Neuronal stem cell (in vitro differentiated cells): ENCODE results near the gene SLC25A1.

Experiments
- DNase-seq: peaks from one replicate; pipeline ENCODE4 v3.0.0-alpha.2; 2013; ENCODE audit warnings: low spot score
- H2AFZ ChIP-seq: one replicate; pipeline ENCODE4 v1.6.1; 2013; ENCODE audit warnings: mild to moderate bottlenecking, low read length, inconsistent platforms
- H2AK5ac ChIP-seq: 2 replicates; pipeline ENCODE4 v1.6.1; 2013; ENCODE audit warnings: low read depth, mild to moderate bottlenecking, inconsistent platforms, low read length, moderate library complexity, mixed read lengths
- H2BK120ac ChIP-seq: 2 replicates; pipeline ENCODE4 v1.6.1; 2013; ENCODE audit warnings: low read depth, mild to moderate bottlenecking, inconsistent platforms, low read length, moderate library complexity, mixed read lengths
- H2BK12ac ChIP-seq: one replicate; pipeline ENCODE4 v1.6.1; 2013; ENCODE audit warnings: low read length, inconsistent platforms
- H2BK15ac ChIP-seq: 2 replicates; pipeline ENCODE4 v1.6.1; 2013; ENCODE audit warnings: mild to moderate bottlenecking, low read length, inconsistent platforms, mixed read lengths
- H2BK5ac ChIP-seq: one replicate; pipeline ENCODE4 v1.6.1; 2013; ENCODE audit warnings: inconsistent platforms, mild to moderate bottlenecking, low read length, moderate library complexity
- H3K14ac ChIP-seq: one replicate; pipeline ENCODE4 v1.6.1; 2013; ENCODE audit warnings: low read length, inconsistent platforms
- H3K18ac ChIP-seq: 2 replicates; pipeline ENCODE4 v1.6.1; 2013; ENCODE audit warnings: low read length, inconsistent platforms
- H3K23ac ChIP-seq: 2 replicates; pipeline ENCODE4 v1.6.1; 2013; ENCODE audit warnings: low read depth, mild to moderate bottlenecking, mixed read lengths, low read length, inconsistent platforms; ENCODE audit not compliant: poor library complexity
- H3K27ac ChIP-seq: replicated peaks from 3 replicates; pipeline ENCODE4 v1.5.1; 2013; ENCODE audit warnings: low read length, inconsistent platforms
- H3K27me3 ChIP-seq, 3 experiments: 2 replicates each; pipeline ENCODE4 v1.6.1; 2013; ENCODE audit warnings: low read length in 3 of 3, mild to moderate bottlenecking in 2 of 3, inconsistent platforms in 1 of 3, low read depth in 1 of 3, mixed read lengths in 1 of 3, moderate library complexity in 1 of 3; ENCODE audit not compliant: control insufficient read depth in 3 of 3, insufficient read depth in 3 of 3
- H3K36me3 ChIP-seq, 2 donors: replicated peaks in 1 of 2; 2 replicates each; pipeline ENCODE4 v1.6.1; 2013; ENCODE audit warnings: low read length in 2 of 2; ENCODE audit not compliant: control insufficient read depth in 2 of 2, insufficient read depth in 2 of 2
- H3K4ac ChIP-seq: 2 replicates; pipeline ENCODE4 v1.6.1; 2013; ENCODE audit warnings: inconsistent platforms, mild to moderate bottlenecking, low read length, moderate library complexity
- H3K4me1 ChIP-seq, 2 donors: 1 replicate in 1 of 2; 2 replicates in 1 of 2; pipeline ENCODE4 v1.6.1; 2013; ENCODE audit warnings: low read length in 2 of 2, low read depth in 1 of 2; ENCODE audit not compliant: control insufficient read depth in 2 of 2, insufficient read depth in 1 of 2
- H3K4me2 ChIP-seq: one replicate; pipeline ENCODE4 v1.6.1; 2013; ENCODE audit warnings: mild to moderate bottlenecking, low read length, inconsistent platforms; ENCODE audit not compliant: insufficient read depth, poor library complexity, severe bottlenecking
- H3K4me3 ChIP-seq, 2 donors: 2 replicates each; pipeline ENCODE4 v1.5.1; 2013; ENCODE audit warnings: low read length in 2 of 2, mild to moderate bottlenecking in 2 of 2, inconsistent platforms in 1 of 2, moderate library complexity in 1 of 2
- H3K79me1 ChIP-seq: one replicate; pipeline ENCODE4 v1.6.1; 2013; ENCODE audit warnings: low read depth, mild to moderate bottlenecking, inconsistent platforms, low read length, moderate library complexity
- H3K9ac ChIP-seq: one replicate; pipeline ENCODE4 v1.6.1; 2013; ENCODE audit warnings: mild to moderate bottlenecking, low read depth, low read length, inconsistent platforms; ENCODE audit not compliant: poor library complexity
- H3K9me3 ChIP-seq, 2 donors: replicated peaks in 1 of 2; 2 replicates each; pipeline versions ENCODE3 to v1.6.1; 2013; ENCODE audit warnings: low read length in 2 of 2, mild to moderate bottlenecking in 2 of 2, inconsistent platforms in 1 of 2, low read depth in 1 of 2, mixed read lengths in 1 of 2, moderate library complexity in 1 of 2; ENCODE audit not compliant: control insufficient read depth in 2 of 2, insufficient read depth in 1 of 2
- H4K8ac ChIP-seq: one replicate; pipeline ENCODE4 v1.6.1; 2013; ENCODE audit warnings: low read depth, mild to moderate bottlenecking, inconsistent platforms, low read length, moderate library complexity
- H4K91ac ChIP-seq: one replicate; pipeline ENCODE4 v1.6.1; 2013; ENCODE audit warnings: low read length, low read depth, mild to moderate bottlenecking, inconsistent platforms; ENCODE audit not compliant: poor library complexity
- WGBS, 2 donors: extraction: QIAGEN DNeasy Blood & Tissue Kit; methylation state at CpG; one replicate each; pipeline ENCODE4 v1.1.7; 2013; ENCODE audit warnings: missing lambda C conversion rate in 2 of 2, mixed read lengths in 1 of 2; ENCODE audit not compliant: insufficient read length in 2 of 2, insufficient replicate concordance in 1 of 2; ENCODE audit errors: extremely low coverage in 2 of 2; 5-methylcytosine and 5-hydroxymethylcytosine counted together

The SLC25A1 gene

DNA sequence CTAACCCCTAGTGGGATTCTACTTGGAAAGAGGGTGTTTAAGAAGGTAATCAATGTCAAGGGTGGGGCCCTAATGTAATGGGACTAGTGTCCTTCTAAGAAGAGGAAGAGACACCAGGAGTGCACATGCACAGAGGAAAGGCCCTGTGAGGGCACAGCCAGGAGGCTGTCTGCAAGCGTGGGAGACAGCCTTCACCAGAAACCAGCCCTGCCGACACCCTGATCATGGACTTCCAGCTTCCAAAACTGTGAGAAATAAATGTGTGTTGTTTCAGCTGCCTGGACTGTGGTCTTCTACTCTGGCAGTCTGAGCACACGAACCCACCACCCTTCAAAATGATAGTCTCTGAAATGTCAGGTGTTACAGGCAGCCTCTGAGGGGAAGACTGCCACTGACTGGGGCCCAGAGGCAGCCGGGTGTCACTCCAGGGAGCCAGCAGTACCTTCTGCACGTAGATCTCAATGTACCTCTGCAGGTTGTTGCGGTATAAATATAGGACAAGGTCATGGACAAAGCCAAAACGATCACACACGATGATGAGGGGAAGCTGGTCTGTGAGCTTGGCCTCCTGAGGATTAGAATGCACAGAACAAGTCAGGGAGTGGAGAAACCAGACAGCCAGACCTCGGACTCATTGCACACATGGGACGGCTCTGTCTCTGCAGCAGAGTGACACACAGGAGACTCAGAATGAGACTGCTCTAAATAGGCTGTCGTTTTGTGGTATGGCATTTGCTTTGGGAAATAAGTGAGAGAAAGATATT is 43.9 kb upstream of the SLC25A1 start:
- no peaks in the 10 kb centered on the region for H3K9me3 ChIP-seq
- H2BK5ac ChIP-seq, result no peak overlapping the region
- no peak overlapping the region for H3K9ac ChIP-seq
- peak overlapping the region; percentile 38 for H3K23ac ChIP-seq
- peaks cover 12 to 23% of the 10 kb centered on the region in 2 donors for H3K36me3 ChIP-seq
- no peak overlapping the region for H3K27ac ChIP-seq
- H3K4ac ChIP-seq, result no peak overlapping the region
- H3K18ac ChIP-seq, result no peak overlapping the region
- DNase-seq, result no peak
- H2BK15ac ChIP-seq, result no peak overlapping the region
- H2AFZ ChIP-seq, result no peak overlapping the region
- H2AK5ac ChIP-seq, result no peak overlapping the region
- H4K8ac ChIP-seq, result no peak overlapping the region
- H3K4me1 ChIP-seq, result peaks cover 6% of the 10 kb centered on the region in 2 donors
- H3K79me1 ChIP-seq, result no peaks in the 10 kb centered on the region
- H3K4me2 ChIP-seq, result no peak overlapping the region
- no CpG with 5 or more reads among the region's 11 CpGs for WGBS, 2 donors
- H2BK120ac ChIP-seq, result no peak overlapping the region
- no peak overlapping the region for H3K4me3 ChIP-seq
- no peak overlapping the region for H4K91ac ChIP-seq
- H3K14ac ChIP-seq, result no peak overlapping the region
- H3K27me3 ChIP-seq, result no peaks in the 10 kb centered on the region
- H2BK12ac ChIP-seq, result no peak overlapping the region

- no peak overlapping the region for H2BK12ac ChIP-seq
- no peak overlapping the region for H3K4me2 ChIP-seq
- no peak overlapping the region for H4K91ac ChIP-seq
- no peak overlapping the region for H2BK15ac ChIP-seq
- H3K27ac ChIP-seq, result no peak overlapping the region
- no peak overlapping the region for H3K23ac ChIP-seq
- H3K18ac ChIP-seq, result no peak overlapping the region
- H3K79me1 ChIP-seq, result no peaks in the 10 kb centered on the region
- H2AK5ac ChIP-seq, result no peak overlapping the region
- no peak for DNase-seq
- no peak overlapping the region for H3K14ac ChIP-seq
- no peaks in the 10 kb centered on the region for H3K9me3 ChIP-seq
- no peak overlapping the region for H3K4me3 ChIP-seq
- no CpG with 5 or more reads among the region's 3 CpGs for WGBS, 2 donors
- peak overlapping the region; percentile 77 for H4K8ac ChIP-seq
- no peak overlapping the region for H2AFZ ChIP-seq
- H3K9ac ChIP-seq, result no peak overlapping the region
- H2BK5ac ChIP-seq, result no peak overlapping the region
- no peaks in the 10 kb centered on the region for H3K27me3 ChIP-seq
- H3K4me1 ChIP-seq, result peaks cover 6% of the 10 kb centered on the region in 2 donors
- no peak overlapping the region for H3K4ac ChIP-seq
- H2BK120ac ChIP-seq, result no peak overlapping the region
- H3K36me3 ChIP-seq, result peaks cover 10 to 21% of the 10 kb centered on the region in 2 donors
These were observed 42.3 kb upstream of the SLC25A1 start for GRCh38 chr22:19220867-19221266.

- H3K4me2 ChIP-seq, result no peak overlapping the region
- H2AFZ ChIP-seq, result no peak overlapping the region
- H2BK5ac ChIP-seq, result no peak overlapping the region
- no peaks in the 10 kb centered on the region for H3K27me3 ChIP-seq
- no peak overlapping the region for H3K4ac ChIP-seq
- H3K18ac ChIP-seq, result no peak overlapping the region
- DNase-seq, result no peak
- peak overlapping the region; percentile 14 for H3K14ac ChIP-seq
- H3K27ac ChIP-seq, result no peak overlapping the region
- H4K8ac ChIP-seq, result no peak overlapping the region
- H3K4me1 ChIP-seq, result peaks cover 8 to 12% of the 10 kb centered on the region in 2 donors
- H2BK15ac ChIP-seq, result no peak overlapping the region
- peaks cover 12 to 25% of the 10 kb centered on the region in 2 donors for H3K36me3 ChIP-seq
- no peaks in the 10 kb centered on the region for H3K79me1 ChIP-seq
- no peak overlapping the region for H4K91ac ChIP-seq
- H2AK5ac ChIP-seq, result no peak overlapping the region
- no peaks in the 10 kb centered on the region for H3K9me3 ChIP-seq
- H3K4me3 ChIP-seq, result no peak overlapping the region
- H3K23ac ChIP-seq, result no peak overlapping the region
- no peak overlapping the region for H3K9ac ChIP-seq
- no CpG with 5 or more reads among the region's 5 CpGs for WGBS, 2 donors
- H2BK12ac ChIP-seq, result no peak overlapping the region
- no peak overlapping the region for H2BK120ac ChIP-seq
These were observed 40.2 kb upstream of the SLC25A1 start for GRCh38 chr22:19218541-19219233.

GRCh38 chr22:19216579-19216978 is 38.0 kb upstream of the SLC25A1 start:
- Histone ChIP-seq H3K23ac (no peak overlapping the region), H2BK12ac (no peak overlapping the region), H3K9me3 (no peaks in the 10 kb centered on the region), H2BK120ac (no peak overlapping the region), H3K4ac (no peak overlapping the region), H2BK5ac (no peak overlapping the region), H3K4me2 (no peak overlapping the region), H2AFZ (no peak overlapping the region), H3K36me3 (peaks cover 7 to 14% of the 10 kb centered on the region in 2 donors), H4K8ac (no peak overlapping the region), H3K4me1 (peaks cover 8 to 20% of the 10 kb centered on the region in 2 donors), H4K91ac (no peak overlapping the region), H3K27ac (no peak overlapping the region), H2AK5ac (no peak overlapping the region), H3K14ac (no peak overlapping the region), H3K79me1 (no peaks in the 10 kb centered on the region), H3K18ac (no peak overlapping the region), H3K4me3 (no peak overlapping the region), H3K9ac (no peak overlapping the region), H3K27me3 (no peaks in the 10 kb centered on the region), H2BK15ac (no peak overlapping the region)
- DNase-seq, result no peak
- WGBS, 2 donors, result no CpG with 5 or more reads among the region's 5 CpGs
